NOMO-1 (cell line): ENCODE measurements around the gene TMEM52.

ENCODE experiments used
- DNase-seq, 2 experiments: peaks; one replicate each; lab custom pipeline; 2025; ENCODE audit not compliant: unreplicated experiment in 2 of 2; lab: John Stamatoyannopoulos, UW

Gene TMEM52

DNA sequence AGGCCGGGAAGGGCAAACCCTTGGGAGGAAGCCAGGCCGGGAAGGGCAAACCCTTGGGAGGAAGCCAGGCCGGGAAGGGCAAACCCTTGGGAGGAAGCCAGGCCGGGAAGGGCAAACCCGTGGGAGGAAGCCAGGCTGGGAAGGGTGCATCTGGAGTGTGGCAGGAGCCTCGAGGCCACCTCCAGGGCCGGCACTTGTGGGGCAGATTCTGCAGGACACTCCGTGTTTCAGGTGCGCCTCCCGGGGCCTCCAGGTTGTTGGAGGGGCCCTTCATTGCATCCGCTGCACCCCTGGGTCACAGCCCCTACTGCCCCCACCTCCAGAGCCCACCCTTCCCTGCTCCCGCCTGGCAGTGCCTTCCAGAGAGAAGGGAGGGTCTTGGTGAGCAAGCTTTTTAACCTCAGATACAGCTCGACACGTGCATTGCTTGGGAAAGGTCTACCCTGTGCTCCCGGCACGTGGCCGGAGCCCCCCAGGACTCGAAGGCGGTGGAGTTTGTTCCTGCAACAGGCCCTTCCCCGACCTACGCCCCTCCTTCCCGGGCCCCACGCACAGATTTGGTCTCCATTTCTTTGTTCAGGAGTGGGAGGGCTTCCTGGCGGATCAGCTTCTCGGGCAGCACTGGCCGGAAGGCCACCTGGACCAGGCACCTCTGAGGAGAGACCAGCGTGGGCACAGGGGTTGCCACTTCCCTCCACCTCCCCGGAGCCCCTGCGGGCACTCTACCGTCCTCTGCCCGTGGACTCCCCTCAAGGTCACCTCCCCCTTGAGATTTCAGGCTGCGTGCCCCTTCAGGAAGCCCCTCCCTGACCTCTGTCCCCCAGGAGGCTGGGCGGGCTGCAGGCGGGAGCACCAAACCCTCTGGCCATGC is 9.4 kb upstream of the TMEM52 start:
- no peak for DNase-seq

DNA sequence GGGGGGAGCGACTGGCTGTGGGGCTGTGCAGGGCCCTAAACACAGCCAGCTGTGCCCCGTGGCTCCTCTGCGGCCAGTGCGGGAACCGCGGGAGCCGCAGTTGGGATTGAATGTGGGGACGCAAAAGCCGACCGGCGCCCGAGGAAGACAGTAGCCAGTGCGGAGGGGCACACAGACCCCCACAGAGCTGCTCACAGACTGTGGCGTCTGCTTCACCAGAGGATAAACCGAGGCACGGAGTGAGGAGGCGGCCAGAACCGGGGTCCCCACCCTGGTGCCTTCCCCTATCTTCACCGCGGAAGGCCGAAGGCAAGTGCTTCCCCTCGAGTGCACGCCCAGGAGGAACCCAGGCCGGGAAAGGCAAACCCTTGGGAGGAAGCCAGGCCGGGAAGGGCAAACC is 8.7 kb upstream of the TMEM52 start:
- DNase-seq: no peak

DNA sequence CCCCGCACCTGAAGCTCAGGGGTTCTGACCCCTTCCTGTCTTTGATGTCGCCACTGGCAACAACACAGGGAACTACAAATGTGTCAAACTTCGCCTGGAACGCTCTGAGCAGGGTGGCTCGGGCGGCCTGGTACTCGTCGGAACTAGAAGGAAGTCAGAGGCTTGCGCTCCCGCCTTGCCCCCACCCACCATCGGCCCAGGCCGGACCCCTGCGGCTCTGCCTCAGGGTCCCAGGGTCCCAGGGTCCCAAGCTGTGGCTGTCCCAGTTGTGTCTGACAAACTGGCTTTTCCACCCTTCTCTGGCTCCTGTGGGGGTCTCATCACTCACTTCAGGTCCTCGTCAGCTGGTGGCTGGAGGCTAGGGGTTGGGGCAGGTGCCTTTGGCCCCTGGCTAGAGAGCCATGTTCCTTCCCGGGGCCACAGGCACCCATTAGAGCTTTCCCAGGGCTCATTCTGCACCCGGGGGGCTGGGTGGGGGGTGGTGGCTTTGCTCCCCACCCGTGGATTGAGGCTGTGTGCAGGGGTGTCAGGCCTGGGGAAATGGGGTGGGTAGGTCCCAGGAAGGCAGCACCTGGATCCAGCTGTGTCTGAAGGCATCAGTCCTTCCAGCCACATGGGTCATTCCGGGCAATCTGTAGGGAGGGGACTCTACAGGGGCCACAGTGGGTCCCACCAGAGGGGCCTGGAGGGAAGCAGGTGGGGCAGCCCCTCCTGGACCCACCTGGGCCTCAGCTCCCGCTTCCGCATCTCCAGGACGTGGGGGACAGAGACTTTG is 8.0 kb upstream of the TMEM52 start:
- DNase-seq: no peak

DNA sequence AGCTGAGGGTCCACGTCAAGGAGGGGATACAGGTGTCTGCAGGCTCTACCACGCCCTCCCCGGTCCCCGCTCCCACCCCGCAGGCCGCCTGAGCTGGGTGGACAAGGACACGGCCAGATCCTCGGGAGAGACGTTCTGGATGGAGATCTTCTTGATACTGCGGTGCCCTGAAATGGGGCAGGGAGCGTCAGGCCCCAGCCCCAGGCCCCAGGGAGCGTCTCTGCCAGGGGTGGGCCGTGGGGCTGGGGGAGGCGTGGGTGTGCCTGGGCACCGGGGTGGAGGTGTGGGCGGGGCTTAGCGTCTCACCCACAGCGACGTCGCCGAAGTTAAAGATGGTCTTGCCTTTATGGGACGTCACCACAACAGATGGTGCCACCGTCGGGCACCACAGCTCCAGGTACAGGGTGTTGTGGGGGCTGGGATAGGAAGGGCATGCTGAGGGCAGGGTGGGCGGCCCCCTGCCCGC is 7.3 kb upstream of the TMEM52 start:
- no peak for DNase-seq

DNA sequence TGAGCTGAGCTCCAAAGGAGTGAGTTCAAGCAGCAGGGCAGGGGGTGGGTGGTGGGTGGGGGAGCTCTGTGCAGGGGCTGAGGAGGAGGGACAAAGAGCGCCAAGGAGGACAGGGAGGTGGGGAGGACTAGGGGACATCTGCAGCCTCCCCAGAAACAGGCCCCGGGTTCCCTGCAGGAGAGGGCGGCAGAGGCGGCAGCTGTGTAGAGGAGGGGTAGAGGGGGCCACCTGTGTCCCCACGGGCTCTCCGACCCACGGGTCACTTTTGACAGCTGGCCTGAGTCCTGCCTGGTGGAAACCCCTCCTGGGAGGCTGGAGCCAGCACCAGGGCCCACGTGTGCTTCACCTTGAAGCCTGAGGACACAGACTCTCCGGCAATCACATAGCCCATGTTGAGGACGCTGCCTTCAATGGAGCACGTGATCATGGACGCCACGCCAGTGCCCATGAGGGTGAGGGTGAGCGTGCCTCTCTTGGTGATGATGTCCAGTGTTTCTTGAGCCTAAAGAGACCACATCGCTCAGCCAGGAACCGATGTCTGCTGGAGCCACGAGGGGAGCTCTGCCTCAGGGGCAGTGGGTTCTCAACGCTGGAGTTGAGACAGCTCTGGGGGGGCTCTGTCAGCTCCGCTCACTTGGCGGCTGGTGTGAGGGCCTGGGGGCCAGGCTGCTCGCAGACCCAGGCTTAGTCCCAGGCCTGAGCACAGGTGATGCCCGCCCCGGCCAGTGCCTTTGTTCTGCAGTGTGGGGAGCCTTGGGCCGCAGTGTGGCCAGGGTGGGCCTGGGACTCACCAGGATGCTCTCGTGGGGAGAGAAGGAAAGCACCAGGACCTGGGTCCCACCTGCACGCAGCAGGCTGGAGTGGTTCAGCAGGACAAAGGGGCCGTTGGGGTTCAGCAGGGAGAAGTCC is 6.6 kb upstream of the TMEM52 start:
- DNase-seq: no peak

DNA sequence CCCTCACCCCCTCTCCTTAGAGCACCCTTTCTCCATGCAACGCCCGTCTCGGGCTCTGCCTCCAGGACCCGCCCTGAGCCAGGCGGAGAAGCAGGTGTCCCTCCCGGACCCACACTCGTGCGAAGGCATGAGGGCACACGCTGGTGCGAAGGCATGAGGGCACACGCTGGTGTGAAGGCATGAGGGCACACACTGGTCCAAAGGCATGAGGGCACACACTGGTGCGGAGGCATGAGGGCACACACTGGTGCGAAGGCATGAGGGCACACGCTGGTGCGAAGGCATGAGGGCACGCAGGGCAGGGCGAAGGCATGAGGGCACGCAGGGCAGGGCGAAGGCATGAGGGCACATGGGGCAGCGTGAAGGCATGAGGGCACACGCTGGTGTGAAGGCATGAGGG is 5.8 kb upstream of the TMEM52 start:
- DNase-seq: no peak

DNA sequence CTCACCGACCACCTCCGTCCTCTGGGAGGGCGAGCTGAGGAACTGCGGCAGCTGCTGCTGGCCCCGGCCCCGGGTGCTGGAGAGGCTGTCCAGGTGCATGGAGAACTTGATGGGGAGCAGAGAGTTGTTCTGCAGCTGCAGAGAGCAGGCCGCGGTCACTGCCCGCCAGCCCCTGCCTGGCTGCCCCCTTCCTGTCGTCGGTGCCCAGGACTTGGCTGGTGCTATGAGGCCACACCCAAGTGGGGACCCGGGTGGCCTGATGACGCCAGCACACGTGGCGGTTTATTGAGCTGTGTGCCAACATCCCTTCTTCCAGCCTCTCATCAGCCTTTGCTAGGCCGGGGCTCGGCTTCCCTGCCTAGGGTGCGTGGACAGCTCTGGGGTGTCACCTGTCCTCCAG is 5.3 kb upstream of the TMEM52 start:
- peak in 1 of 2 experiments; percentile 2 for DNase-seq

DNA sequence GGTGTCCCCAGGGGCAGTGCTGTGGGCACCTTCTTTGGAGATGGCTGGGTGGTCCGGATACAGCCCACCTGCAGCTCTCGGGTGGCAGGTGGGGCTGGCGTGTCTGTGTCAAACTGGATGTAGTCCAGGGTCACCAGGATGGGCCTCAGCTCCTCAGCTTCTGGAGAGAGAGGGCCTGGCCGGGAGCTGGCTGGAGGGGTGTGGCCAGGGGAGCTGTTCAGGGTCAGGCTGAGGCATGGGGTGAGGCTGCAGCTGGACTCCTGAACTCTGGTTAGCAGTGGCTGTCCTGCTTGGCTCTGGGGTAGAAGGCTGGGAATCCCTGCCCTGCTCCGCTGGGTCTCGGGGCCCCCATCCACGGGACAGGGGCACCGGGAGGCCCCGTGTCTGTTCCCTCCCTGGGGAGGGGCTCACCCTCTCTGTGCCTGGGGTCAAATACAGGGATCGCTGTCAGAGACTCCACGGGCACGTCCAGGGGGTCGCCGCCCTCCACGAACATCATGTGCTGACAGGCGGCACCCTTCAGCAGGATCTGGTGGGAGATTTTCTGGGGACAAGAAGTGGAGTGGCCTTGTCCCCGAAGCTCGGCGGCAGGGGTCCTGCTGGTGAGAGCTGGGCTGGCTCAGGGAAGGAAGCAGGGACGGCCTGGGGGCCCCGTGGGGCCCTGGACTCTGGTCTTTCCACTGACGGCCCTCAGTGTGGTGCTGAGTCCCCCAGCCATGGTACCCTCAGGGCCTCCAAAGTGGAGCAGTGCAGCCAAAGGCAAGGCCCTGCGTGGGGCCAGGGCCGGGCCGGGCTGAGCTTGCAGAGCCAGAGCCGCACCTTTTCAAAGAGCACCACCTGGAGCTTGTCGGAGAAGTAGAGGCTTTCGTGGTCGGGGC is 4.1 kb upstream of the TMEM52 start:
- no peak for DNase-seq

DNA sequence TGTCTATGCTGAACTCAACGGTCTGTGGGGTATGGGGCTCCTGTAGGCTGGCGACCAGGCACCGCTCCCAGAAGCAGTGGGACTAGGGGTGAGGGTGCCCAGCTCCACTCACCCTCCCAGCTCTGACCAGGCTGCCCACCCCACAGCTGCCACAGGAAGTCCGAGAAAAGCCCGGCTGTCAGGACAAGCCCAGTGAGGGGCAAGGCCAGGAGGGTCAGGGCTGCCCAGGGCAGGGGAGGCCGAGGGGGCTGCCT is 3.5 kb upstream of the TMEM52 start:
- DNase-seq: no peak

DNA sequence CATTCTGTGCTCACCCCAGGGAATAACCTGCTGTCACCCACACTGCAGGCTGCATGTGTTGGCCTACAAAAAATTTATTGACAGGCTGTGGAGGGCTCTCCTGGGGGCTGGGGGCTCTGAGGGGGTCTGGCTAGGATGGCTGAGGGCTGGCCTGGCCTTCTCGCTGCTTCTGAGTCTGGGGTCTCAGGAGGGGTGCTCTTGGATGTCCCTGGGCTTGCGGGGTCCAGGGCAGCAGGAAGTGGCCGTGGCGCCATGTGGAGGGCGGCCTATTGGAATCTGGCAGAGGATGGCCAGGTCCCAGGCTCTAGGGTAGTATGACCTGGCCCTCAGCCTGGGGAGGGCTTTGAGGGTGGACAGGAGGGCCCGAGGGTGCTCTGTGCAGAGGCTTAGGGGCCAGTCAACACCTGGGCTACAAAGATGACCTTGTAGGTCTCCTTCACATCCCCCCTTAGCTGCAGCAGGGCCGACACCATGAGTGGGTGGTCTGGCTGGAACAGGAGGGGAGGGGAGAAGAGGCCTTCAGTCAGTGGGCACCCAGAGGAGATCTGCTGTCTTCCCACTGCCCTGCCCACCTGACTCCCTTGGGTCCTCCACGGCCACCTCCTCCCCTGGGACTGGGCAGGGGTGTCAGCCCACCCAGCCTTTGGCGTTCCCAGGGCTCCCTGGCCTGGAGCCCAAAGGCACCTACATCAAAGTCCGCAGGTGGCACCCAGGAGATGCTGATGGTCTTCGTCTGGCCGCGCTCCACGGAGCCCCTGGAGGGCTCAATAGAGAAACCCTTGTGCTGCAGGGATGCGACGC is 3.0 kb upstream of the TMEM52 start:
- DNase-seq: no peak

DNA sequence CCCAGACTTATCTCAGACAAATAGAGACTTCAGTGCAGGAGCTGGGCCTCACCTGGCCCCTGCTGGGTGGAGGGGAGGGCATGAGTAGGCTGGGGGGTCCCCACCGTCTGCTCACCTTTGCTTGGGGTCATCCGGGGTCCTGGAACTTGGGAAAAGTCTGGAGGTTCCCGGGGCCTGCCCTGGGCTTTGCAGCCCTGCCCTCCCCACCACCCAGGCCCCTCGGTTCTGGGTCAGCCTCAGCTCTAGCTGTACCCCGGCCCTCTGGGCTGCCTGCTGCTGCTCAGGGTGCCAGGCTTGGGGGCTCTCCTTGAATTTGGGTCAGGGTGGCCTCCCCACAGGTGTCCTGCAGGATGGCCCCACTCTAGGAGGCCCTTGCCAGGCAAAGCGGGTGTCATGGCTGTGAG is 2.4 kb upstream of the TMEM52 start:
- no peak for DNase-seq

DNA sequence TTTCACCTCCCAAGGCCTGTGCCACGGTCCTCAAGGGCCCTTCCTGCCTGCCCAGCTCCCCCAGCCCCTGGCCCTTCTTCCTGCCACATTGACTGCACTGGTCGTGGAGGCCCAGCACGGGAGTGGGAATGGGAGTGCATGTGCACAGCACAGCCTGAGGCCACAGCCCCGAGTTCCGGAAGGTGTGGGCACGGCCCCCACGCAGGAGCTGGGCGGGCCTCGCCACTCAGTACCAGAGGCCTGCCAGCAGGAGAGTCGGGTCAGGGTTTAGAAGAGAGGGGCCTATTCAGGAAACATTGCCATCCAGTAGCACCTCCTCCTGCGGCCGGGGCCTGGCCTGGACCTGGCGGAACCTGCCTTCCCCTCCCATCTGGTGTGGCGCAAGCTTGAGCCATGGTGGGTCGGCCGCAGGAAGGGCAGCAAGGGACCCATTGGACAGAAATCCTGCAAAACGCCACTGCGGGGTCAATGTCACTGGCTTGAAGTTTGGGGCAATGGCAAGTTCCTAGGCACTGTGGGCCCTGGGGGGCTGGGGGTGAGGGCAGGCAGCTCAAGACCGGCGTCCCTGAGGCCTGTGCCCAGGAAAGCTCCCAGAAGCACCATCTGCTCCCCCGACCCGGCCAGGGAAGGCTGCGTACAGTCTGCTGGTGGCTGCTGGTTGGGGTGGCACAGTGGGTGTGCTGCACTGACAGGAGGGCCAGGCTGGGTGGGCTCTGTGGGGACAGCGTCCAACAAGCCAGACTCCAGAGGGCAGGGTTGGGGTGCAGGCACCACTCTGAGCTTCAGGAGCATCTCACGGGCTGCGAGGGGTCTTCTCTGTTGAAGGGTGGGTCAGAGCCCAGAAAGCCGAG is 1.8 kb upstream of the TMEM52 start:
- no peak for DNase-seq

DNA sequence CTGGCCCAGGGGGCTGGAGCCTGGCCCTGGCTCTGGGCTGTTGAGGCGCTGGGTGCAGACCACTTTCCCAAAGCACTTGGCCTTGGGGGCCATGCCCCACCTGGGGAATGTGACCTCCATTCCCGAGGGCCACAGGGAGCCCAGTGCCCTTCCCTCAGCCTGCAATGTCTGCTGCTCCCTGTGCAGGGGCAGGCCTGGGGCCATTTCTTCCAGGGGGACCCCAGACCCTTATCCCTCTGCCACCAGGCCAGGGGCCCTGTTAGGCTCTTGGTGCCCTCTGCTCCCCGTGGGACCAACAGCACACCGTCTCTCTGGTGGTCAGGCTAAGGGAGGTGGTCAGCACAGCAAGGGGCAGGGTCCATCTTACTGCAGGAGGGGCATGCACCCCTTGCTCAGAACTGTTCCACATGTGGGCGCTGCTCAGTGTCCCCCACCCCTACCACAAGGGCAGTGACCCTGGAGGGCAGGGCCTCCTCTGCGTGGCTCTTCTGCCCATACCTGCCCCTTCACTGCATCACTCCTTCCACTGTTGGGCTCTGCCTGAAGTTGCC is 1.1 kb upstream of the TMEM52 start:
- DNase-seq: no peak

DNA sequence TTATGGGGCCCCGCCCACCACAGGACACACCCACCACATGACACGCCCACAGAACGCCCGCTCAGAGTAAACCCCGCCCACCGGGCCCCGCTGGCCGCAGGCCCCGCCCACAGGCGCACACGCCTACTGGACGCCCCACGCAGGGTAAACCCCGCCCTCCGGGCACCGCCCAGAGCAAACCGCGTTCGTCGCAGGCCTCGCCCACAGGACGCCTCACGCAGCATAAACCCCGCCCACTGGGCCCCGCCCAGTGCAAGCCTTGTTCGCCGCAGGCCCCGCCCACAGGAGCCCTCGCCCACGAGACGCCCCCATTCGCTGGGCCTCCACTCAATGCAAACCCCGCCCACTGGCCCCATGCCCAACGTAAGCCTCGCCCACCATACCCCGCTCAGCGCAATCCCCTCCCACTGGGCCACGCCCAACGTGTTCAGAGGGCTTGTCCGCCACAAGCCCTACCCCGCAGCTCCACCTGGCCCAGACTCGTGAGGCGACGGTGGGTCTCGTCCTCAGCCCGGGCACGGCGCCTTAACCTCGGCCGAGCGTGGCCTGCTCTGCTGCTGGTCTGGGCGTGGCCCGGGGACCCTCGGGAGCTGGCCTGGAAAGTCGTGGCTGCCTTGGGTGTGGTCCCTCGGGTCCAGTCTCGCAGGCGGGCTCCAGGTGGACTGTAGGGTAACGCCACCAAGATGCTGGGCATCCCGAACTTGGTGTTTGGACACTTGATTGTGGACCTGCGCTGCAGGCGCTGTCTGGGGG is 401 bp upstream of the TMEM52 start:
- DNase-seq: peak; percentile 96

DNA sequence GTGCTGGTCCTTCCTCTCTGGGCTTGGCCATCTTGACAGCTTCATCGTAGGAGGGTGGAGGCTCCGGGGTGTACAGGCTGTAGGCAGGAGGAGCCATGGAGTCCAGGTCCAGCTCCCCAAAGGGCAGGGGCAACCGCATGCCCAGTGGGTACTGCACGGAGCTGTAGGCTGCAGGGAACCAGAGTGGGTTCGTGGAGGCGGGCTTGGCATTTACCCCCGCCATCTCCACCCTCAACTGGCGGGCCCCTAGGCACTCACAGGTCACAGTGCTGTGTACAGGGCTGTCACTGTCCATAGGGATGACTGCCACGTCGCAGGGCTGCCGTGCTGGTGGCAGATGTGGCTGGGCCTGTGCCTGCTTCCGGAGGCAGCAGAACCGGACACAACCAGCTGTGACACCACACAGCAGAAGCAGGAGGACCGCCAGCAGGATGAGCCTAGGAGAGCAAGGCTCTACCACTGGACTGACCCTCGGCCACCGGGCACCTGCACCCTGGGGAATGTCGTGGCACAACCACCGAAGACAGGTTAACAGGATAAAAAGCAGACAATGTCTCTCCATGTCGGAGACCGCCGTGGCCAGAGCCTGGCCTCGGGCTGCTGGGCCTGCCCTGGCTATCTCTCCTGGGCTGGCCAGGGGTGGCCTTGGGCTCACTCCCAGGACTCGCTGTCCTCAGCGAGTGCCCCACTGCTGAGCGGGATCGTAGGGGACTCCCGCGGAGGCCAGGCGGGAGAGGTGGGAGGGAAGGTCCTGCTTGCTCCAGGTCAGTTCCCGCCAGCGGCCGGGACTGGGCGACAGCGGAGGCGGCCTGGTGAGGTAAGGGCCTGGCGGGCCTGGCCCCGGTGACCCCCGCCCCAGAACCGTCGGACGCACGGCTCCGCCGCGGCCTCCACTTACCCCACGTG is 831 bp downstream of the TMEM52 start:
- DNase-seq: no peak

DNA sequence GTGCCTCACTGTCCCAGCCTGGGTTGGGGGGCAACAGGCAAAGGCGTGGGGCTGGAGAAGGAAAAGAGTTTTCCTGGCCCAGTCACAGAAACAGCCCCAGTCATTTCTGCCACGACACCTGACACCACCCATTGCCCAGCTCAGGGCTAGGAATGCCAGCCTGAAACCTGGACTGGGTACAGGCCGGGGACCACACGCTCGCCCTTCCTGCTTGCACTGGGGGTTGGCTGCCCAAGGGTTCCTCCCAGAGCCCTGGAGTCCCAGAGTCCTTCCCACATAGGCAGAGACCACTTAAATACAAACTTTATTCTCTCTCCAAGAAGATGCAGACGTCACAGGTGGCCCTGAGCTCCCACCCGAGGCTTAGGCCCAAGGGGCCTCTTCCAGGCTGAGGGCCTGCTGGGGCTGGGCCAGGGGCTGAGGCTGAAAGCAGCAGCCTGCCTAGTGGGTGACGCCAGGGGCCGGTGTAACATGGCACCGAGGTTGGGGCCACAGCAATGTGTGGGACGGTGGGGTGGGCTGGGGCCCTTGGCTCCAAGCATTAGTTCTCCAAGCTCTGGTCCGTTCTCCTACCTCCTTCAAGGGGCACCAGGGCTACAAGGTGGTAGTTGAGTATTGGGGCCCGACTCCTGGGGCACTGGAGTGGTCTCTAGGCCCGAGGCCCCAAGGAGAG is 1.6 kb downstream of the TMEM52 start:
- no peak for DNase-seq
